A549 (cell line): ENCODE data around the gene AMER3. TPM values are rescaled to one million over a fixed set of nuclear protein-coding genes. Genes with fewer than 3 reads are reported as not detected.

ENCODE experiments used
- ATAC-seq, 2 experiments: fragments of 200-7000 bp in 1 of 2; fragments of >200 bp in 1 of 2; cut with Nextera tagmentation in 1 of 2; cut with Tn5 transposase in 1 of 2; 3 replicates each; pipeline versions ENCODE4 v1.8.0 to v1.9.1; 2018 to 2020; ENCODE audit warnings: mild to moderate bottlenecking in 1 of 2, moderate library complexity in 1 of 2
- CTCF ChIA-PET: fragments of 300-600 bp; sonication (Branson Sonifier 250); formaldehyde crosslinking; extraction: SDS; loops from one replicate; lab custom pipeline; 2021; ENCODE audit warnings: antibody characterized with exemption, inconsistent platforms; lab: Yijun Ruan, JAX
- POLR2A ChIA-PET: fragments of 350-600 bp; formaldehyde crosslinking; extraction: SDS; loops from one replicate; lab custom pipeline; 2021; ENCODE audit warnings: antibody characterized with exemption, inconsistent platforms; lab: Yijun Ruan, JAX
- DNase-seq, 2 experiments: peaks; one replicate each; pipeline versions ENCODE4 v3.0.0 to v3.0.0-alpha.2; 2011 to 2016; ENCODE audit warnings: low read depth in 1 of 2, low spot score in 1 of 2
- FAIRE-seq: peaks from 2 replicates; lab custom pipeline; 2011; peaks lifted over from hg19 to GRCh38; lab: Jason Lieb, UNC
- H3K27ac ChIP-seq, 2 experiments: fragments of >200 bp; sonication (Bioruptor Twin); formaldehyde crosslinking; 3 replicates each; pipeline ENCODE4 v1.5.1; 2016 to 2017
- H3K4me1 ChIP-seq: fragments of >200 bp; sonication (Bioruptor Twin); formaldehyde crosslinking; 3 replicates; pipeline ENCODE4 v1.6.1; 2016
- H3K4me2 ChIP-seq: fragments of >200 bp; sonication (Bioruptor Twin); formaldehyde crosslinking; 3 replicates; pipeline ENCODE4 v1.6.1; 2016
- H3K4me3 ChIP-seq: fragments of >200 bp; sonication (Bioruptor Twin); formaldehyde crosslinking; 3 replicates; pipeline ENCODE4 v1.5.1; 2016
- H3K9me3 ChIP-seq: fragments of >200 bp; sonication (Bioruptor Twin); formaldehyde crosslinking; 3 replicates; pipeline ENCODE4 v1.6.1; 2016
- CEBPB ChIP-seq, 2 experiments: fragments of >200 bp in 1 of 2; sonication (Bioruptor Twin) in 1 of 2; formaldehyde crosslinking in 1 of 2; IDR thresholded peaks; 2 replicates each; pipeline ENCODE4 v1.6.1; 2012 to 2016
- EHF ChIP-seq: fragments of 250-450 bp; sonication (Bioruptor Pico); IDR thresholded peaks from 2 replicates; pipeline ENCODE4 v1.5.0; 2020; ENCODE audit warnings: mild to moderate bottlenecking
- EP300 ChIP-seq, 2 experiments: fragments of >200 bp; sonication (Bioruptor Twin); formaldehyde crosslinking; IDR thresholded peaks; 2 replicates in 1 of 2; 3 replicates in 1 of 2; pipeline ENCODE4 v1.6.1; 2016 to 2017
- ESRRA ChIP-seq: fragments of 150-350 bp; IDR thresholded peaks from 2 replicates; pipeline ENCODE4 v1.6.1; 2014; ENCODE audit warnings: mild to moderate bottlenecking, low read length, borderline replicate concordance
- HES2 ChIP-seq: fragments of >200 bp; sonication (Bioruptor Twin); formaldehyde crosslinking; IDR thresholded peaks from 2 replicates; pipeline ENCODE4 v1.6.1; 2016
- HEYL ChIP-seq: fragments of 250-450 bp; sonication (Bioruptor Pico); IDR thresholded peaks from 2 replicates; pipeline ENCODE4 v1.8.0; 2021; ENCODE audit warnings: mild to moderate bottlenecking, moderate library complexity
- HMGXB4 ChIP-seq: fragments of 250-450 bp; sonication (Bioruptor Pico); IDR thresholded peaks from 2 replicates; pipeline ENCODE4 v1.5.0; 2021; ENCODE audit warnings: mild to moderate bottlenecking, moderate library complexity, borderline replicate concordance
- HOXB13 ChIP-seq: fragments of 250-450 bp; sonication (Bioruptor Pico); IDR thresholded peaks from 2 replicates; pipeline ENCODE4 v1.5.0; 2020; ENCODE audit warnings: low read depth, mild to moderate bottlenecking, moderate library complexity
- JUN ChIP-seq, 2 experiments: fragments of >200 bp; sonication (Bioruptor Twin); formaldehyde crosslinking; IDR thresholded peaks; 2 replicates in 1 of 2; 3 replicates in 1 of 2; pipeline ENCODE4 v1.6.1; 2016 to 2017
- MAZ ChIP-seq: fragments of 150-350 bp; IDR thresholded peaks from 2 replicates; pipeline ENCODE4 v1.6.1; 2014; ENCODE audit warnings: antibody characterized with exemption, low read depth, low read length, borderline replicate concordance
- NFE2L2 ChIP-seq: fragments of 150-350 bp; conservative IDR thresholded peaks from 2 replicates; pipeline ENCODE4 v1.6.1; 2014; ENCODE audit warnings: low read length
- PBX3 ChIP-seq: IDR thresholded peaks from 2 replicates; pipeline ENCODE4 v1.6.1; 2012
- POLR2A ChIP-seq: IDR thresholded peaks from 2 replicates; pipeline ENCODE4 v1.6.1; 2012; ENCODE audit warnings: mild to moderate bottlenecking, low read length
- POLR2AphosphoS2 ChIP-seq: conservative IDR thresholded peaks from 2 replicates; pipeline ENCODE4 v1.6.1; 2012; ENCODE audit warnings: low read length, improper control_type of control experiment, inconsistent platforms
- RCOR1 ChIP-seq: fragments of 150-350 bp; IDR thresholded peaks from 2 replicates; pipeline ENCODE4 v1.6.1; 2014; ENCODE audit warnings: antibody characterized with exemption, low read length, low read depth
- RFX5 ChIP-seq: fragments of 450-650 bp; IDR thresholded peaks from 2 replicates; pipeline ENCODE4 v1.7.1; 2014; ENCODE audit warnings: antibody characterized with exemption, mild to moderate bottlenecking, moderate library complexity
- TFCP2L1 ChIP-seq: fragments of 250-450 bp; sonication (Bioruptor Pico); IDR thresholded peaks from 2 replicates; pipeline ENCODE4 v1.5.0; 2021; ENCODE audit warnings: mild to moderate bottlenecking
- USF2 ChIP-seq: fragments of 450-650 bp; IDR thresholded peaks from 2 replicates; pipeline ENCODE4 v1.6.1; 2014; ENCODE audit warnings: antibody characterized with exemption
- ZNF302 ChIP-seq: fragments of 250-450 bp; sonication (Bioruptor Pico); IDR thresholded peaks from 2 replicates; pipeline ENCODE4 v1.9.0; 2021; ENCODE audit warnings: inconsistent platforms, mild to moderate bottlenecking, moderate library complexity
- ZSCAN20 ChIP-seq: fragments of 250-450 bp; sonication (Bioruptor Pico); IDR thresholded peaks from 2 replicates; pipeline ENCODE4 v1.8.0; 2022; ENCODE audit warnings: mild to moderate bottlenecking, moderate library complexity
- WGBS: methylation state at CpG from one replicate; pipeline ENCODE4 v1.1.6; 2017; ENCODE audit errors: missing lambda C conversion rate; 5-methylcytosine and 5-hydroxymethylcytosine counted together
- polyA plus RNA-seq, 4 experiments: library from polyadenylated mRNA; depleted of rRNA in 3 of 4; stranded (reverse); fragments of >200 nt; fragmentation: RNase III in 1 of 4; extraction: RNeasy Plus Mini Kit Qiagen cat#74134 plus additional on column Dnase treatment in 1 of 4; gene quantifications; 2 replicates in 3 of 4; 3 replicates in 1 of 4; pipeline ENCODE4 v1.2.3, GENCODE V29; 2011 to 2017

Gene AMER3
- polyA plus RNA-seq, 2 of the 4 experiments (the other 2 are of a cell fraction) = not detected

GRCh38 chr2:130795431-130795830 is 40.1 kb downstream of the AMER3 start:
- H3K9me3 ChIP-seq = no peaks in the 10 kb centered on the region
- no peak overlapping the region for H3K4me3 ChIP-seq
- CTCF ChIA-PET = interaction anchor here (0.9 to 12.0 kb wide), 6 partner anchors 13 to 128 kb away, joined by 3 to 263 read pairs (median 32); no protein-coding TSS in a partner anchor
- no peak overlapping the region for H3K27ac ChIP-seq
- no peak overlapping the region for H3K4me2 ChIP-seq
- no peak for ATAC-seq
- DNase-seq = no peak
- peaks cover 4% of the 10 kb centered on the region; the same call in 1 of the 3 replicates for H3K4me1 ChIP-seq
- no peak for FAIRE-seq
- POLR2A ChIA-PET = no interaction called here
- 43% methylated on average over 2 of the region's 2 CpGs for WGBS
- no peak for TF ChIP-seq RCOR1
- TF ChIP-seq ZSCAN20 (CRISPR knock-in tag) = no peak
- TF ChIP-seq NFE2L2 = no peak
- no peak for TF ChIP-seq ZNF302
- TF ChIP-seq ESRRA = no peak
- TF ChIP-seq EP300 (IDR thresholded peaks at IDR 0.05) = no peak
- TF ChIP-seq POLR2AphosphoS2 = no peak
- TF ChIP-seq HES2 = no peak
- no peak for TF ChIP-seq RFX5
- TF ChIP-seq PBX3 = no peak
- no peak for TF ChIP-seq CEBPB (IDR thresholded peaks at IDR 0.05)
- no peak for TF ChIP-seq MAZ

- ChIA-PET POLR2A (no interaction called here), CTCF (interaction anchor here (0.6 to 12.0 kb wide), 13 partner anchors 14 to 1483 kb away, joined by 3 to 263 read pairs (median 10); no protein-coding TSS in a partner anchor)
- Histone ChIP-seq H3K9me3 (no peaks in the 10 kb centered on the region), H3K4me2 (no peak overlapping the region), H3K4me3 (no peak overlapping the region), H3K4me1 (peaks cover 4% of the 10 kb centered on the region; the same call in 1 of the 3 replicates), H3K27ac (no peak overlapping the region)
- no peak for FAIRE-seq
- WGBS = 73% methylated on average over 3 of the region's 3 CpGs
- TF ChIP-seq JUN (IDR thresholded peaks at IDR 0.05) (no peak), HMGXB4 (CRISPR knock-in tag) (no peak), TFCP2L1 (CRISPR knock-in tag) (no peak), MAZ (no peak), USF2 (no peak), EP300 (IDR thresholded peaks at IDR 0.05) (no peak), EHF (CRISPR knock-in tag) (no peak), HOXB13 (CRISPR knock-in tag) (no peak), HEYL (CRISPR knock-in tag) (no peak), POLR2A (no peak)
- ATAC-seq = no peak
- DNase-seq = no peak
These were observed 41.0 kb downstream of the AMER3 start for GRCh38 chr2:130796290-130796689.
